Brain microvascular endothelial cell (primary cell): ENCODE results near the gene SPACA6.
A peak's percentile ranks its signal among the peaks of the same experiment; 100 is the strongest.
"Not testable (repeated sequence)": the region's sequence is repeated elsewhere in the genome, so short reads cannot be mapped to it uniquely, and the experiment has no call there.

ENCODE experiments used
- DNase-seq: peaks from one replicate; pipeline ENCODE4 v3.0.0-alpha.2; 2020
- H3K27ac ChIP-seq: fragments of 250-450 bp; sonication (Bioruptor Pico); 2 replicates; pipeline ENCODE4 v1.5.1; 2020; ENCODE audit warnings: mild to moderate bottlenecking, moderate library complexity
- H3K27me3 ChIP-seq: fragments of 250-450 bp; sonication (Bioruptor Pico); replicated peaks from 2 replicates; pipeline ENCODE4 v1.5.1; 2020; ENCODE audit warnings: mild to moderate bottlenecking
- H3K36me3 ChIP-seq: fragments of 250-450 bp; sonication (Bioruptor Pico); replicated peaks from 2 replicates; pipeline ENCODE4 v1.5.1; 2020; ENCODE audit warnings: mild to moderate bottlenecking
- H3K4me3 ChIP-seq: 2 replicates; pipeline ENCODE4 v1.5.1; 2011; ENCODE audit warnings: low read depth, mild to moderate bottlenecking, control low read depth, low read length, moderate library complexity
- CTCF ChIP-seq: IDR thresholded peaks from 2 replicates; pipeline ENCODE4 v1.5.1; 2011; ENCODE audit warnings: low read depth, mild to moderate bottlenecking, moderate library complexity, low read length, control low read depth, inconsistent platforms; ENCODE audit errors: missing control alignments
- in situ Hi-C: cut with HindIII; loops from 2 replicates; pipeline ENCODE4 v1.10.0; 2017; ENCODE audit warnings: low sequenced_read_pairs, low pct_ligation_motif_present

SPACA6 gene

GRCh38 chr19:51693260-51693659 lies at the start of gene SPACA6:
Gene SPACA6 (plus strand): TSS chr19:51693330. CDS start chr19:51693527, 197 bp downstream.
- H3K36me3 ChIP-seq: peaks cover 43% of the 10 kb centered on the region
- H3K27ac ChIP-seq: no peak within 1 kb of the TSS
- H3K27me3 ChIP-seq: no peaks in the 10 kb centered on the region
- TF ChIP-seq CTCF: no peak
- in situ Hi-C loops: no loop called here
- DNase-seq: no peak
- peak within 1 kb of the TSS; percentile 88 for H3K4me3 ChIP-seq

DNA sequence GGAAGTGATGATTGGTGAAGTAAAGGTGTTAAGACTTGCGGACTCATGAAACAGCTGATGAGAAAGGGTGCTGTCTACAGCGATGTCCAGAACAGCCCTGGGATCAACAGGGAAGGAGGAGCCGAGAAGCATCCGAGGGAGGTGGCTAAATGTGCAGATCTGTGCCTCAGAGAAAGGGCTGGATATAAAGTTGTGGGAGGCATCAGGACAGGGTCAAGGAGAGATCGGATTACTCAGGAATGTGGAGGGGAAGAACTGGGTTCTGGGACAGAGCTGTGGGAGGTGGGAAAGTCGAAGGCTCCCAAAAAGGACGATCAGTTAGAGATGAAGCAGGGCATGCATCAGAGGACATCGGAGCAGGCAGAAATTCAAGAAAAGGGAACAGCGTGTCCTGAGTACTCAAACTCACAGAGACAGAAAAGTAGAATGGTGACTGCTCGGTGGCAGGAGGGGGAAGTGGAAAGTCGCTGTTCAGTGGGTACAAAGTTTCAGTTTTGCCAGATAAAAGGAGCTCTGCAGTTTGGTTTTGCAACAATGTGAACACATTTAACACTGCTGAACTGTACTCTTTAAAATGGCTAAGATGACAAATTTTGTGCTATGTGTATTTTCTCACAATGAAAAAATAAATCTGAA lies 48.4 kb upstream of the SPACA6 start:
- no peak for DNase-seq
- no peak overlapping the region for H3K27ac ChIP-seq
- in situ Hi-C loops: no loop called here
- no peaks in the 10 kb centered on the region for H3K36me3 ChIP-seq
- TF ChIP-seq CTCF: no peak
- no peaks in the 10 kb centered on the region for H3K27me3 ChIP-seq
- no peak overlapping the region for H3K4me3 ChIP-seq

DNA sequence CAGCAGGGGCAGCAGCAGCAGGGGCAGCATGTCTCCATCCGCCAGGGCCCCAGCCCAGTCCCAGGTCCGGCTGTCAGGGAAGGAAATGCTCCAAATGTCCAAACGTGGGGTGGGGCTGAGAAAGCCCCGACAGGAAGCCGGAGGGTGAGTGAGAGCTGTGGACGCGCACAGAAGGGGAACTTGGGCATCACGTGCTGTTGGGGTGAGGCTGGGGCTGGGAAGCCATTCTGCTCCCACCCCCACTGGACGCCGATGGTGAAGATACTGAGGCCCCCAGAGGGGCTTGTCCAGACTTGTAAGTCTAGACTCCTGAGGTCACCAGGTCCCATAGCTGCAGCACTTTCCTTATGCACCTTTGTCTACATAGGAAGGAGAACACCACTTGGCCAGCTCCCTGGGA lies 46.4 kb upstream of the SPACA6 start, which contains the start of gene SIGLEC14:
TSS of gene SIGLEC14 (minus strand) at position 96 of the 400 bp plus-strand sequence. CDS start at position 30, 66 bp downstream.
- H3K27me3 ChIP-seq, H3K4me3 ChIP-seq, H3K36me3 ChIP-seq, H3K27ac ChIP-seq, DNase-seq, in situ Hi-C loops: not testable (repeated sequence)

GRCh38 chr19:51647318-51647717 lies 45.8 kb upstream of the SPACA6 start:
- no peak overlapping the region for H3K27ac ChIP-seq
- no peaks in the 10 kb centered on the region for H3K36me3 ChIP-seq
- in situ Hi-C loops: no loop called here
- no peak for DNase-seq
- no peak overlapping the region for H3K4me3 ChIP-seq
- no peaks in the 10 kb centered on the region for H3K27me3 ChIP-seq
- no peak for TF ChIP-seq CTCF

GRCh38 chr19:51651216-51651846 lies 41.8 kb upstream of the SPACA6 start:
- Histone ChIP-seq H3K36me3 (no peaks in the 10 kb centered on the region), H3K27ac (no peak overlapping the region), H3K4me3 (no peak overlapping the region), H3K27me3 (no peaks in the 10 kb centered on the region)
- TF ChIP-seq CTCF: no peak
- DNase-seq: no peak
- in situ Hi-C loops: no loop called here

GRCh38 chr19:51652266-51652665 lies 40.9 kb upstream of the SPACA6 start:
- no peak for DNase-seq
- Histone ChIP-seq H3K27me3 (no peaks in the 10 kb centered on the region), H3K4me3 (no peak overlapping the region), H3K36me3 (no peaks in the 10 kb centered on the region), H3K27ac (no peak overlapping the region)
- in situ Hi-C loops: no loop called here
- TF ChIP-seq CTCF: no peak
